HG03571 (cell line): ENCODE results near the gene HRH3.
A peak's percentile ranks its signal among the peaks of the same experiment; 100 is the strongest.

Experiments
- ATAC-seq: cut with Tn5 transposase; IDR thresholded peaks from one replicate; pipeline ENCODE4 v1.9.1; 2021; ENCODE audit not compliant: unreplicated experiment

HRH3 gene

DNA sequence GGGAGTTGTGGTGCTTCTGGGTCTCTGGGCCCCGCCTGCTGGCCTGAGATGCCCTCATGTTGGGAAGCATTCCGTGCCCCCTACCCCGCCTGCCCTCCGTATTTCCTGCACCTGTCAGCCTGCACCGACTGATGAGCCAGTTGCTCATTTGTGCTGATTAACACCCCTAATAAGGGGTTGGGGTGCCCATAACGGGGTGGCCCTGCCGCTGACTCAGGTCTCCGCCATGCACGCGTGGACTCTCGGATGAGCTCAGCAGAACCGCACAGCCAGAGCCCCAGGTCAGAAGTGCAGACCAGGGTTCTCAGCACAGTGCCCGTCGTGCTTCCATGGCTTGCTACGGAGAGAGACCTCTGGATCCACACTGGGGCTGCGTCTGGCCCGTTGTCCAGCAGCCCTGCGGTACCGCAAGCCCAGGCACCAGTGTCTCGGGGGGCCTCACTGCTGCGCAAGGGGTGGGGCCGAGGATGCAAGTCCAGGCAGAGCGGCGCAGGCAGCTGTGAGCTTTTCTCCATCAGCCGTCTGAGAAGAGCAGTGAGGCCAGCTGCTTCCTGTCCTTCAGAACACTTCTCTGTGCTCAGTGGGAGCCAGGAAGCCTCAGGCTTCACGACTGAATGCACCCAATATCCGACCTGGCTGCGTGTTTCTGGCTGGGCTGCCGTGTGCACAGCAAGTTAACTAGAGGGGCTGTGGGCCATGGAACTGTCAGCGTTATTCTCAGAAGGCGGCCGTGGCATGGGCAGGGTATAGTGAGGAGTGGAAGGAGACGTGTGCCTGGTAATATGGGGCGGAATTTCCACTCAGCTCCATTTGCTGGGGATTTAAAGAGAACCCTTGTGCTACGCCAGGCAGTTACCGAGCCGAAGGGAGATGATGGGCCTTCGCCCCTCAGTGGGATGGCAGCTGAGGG lies 18.6 kb downstream of the HRH3 start:
- peak; percentile 80 for ATAC-seq

DNA sequence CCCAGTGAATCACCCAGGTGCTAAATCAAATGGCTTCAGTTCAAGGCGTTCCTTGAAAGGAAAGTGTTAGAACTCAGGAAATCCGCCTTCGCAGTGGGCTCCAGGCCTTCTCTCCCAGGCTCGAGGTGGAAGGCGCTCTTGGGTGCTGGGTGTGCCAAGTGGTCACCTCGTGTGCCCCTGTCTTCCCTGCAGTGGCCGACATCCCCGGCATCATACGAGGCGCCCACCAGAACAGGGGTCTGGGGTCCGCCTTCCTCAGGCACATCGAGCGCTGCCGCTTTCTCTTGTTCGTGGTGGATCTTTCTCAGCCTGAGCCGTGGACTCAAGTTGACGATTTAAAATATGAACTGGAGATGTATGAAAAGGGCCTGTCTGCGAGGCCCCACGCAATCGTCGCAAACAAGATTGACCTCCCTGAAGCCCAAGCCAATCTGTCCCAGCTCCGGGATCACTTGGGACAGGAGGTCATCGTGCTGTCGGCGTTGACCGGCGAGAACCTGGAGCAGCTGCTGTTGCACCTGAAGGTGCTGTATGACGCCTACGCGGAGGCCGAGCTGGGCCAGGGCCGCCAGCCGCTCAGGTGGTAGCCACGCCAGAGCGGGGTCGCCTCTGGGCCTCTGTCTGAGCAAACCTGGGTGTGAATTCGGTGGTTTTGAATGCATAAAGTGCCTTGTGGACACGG lies 19.4 kb downstream of the HRH3 start:
- no peak for ATAC-seq

DNA sequence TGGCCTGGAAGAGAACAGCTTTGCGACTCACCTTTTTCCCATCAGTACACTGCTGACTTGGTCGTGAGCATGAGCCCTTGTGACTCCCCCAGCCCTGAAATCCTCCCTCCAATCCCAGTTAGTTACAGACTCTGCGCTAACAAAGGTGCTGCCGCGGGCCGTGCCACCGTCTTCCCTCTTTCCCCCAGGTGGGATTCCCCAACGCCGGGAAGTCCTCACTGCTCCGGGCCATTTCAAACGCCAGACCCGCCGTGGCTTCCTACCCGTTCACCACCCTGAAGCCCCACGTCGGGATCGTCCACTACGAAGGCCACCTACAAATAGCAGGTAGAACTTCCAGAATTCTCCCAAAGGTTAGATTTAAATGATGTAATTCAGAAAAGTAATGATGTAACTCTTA lies 21.1 kb downstream of the HRH3 start:
- ATAC-seq, result no peak

GRCh38 chr20:62198496-62198895 lies 21.6 kb downstream of the HRH3 start:
- ATAC-seq, result no peak

- ATAC-seq, result no peak
Measured at GRCh38 chr20:62197801-62198200, 22.3 kb downstream of the HRH3 start.

- ATAC-seq, result no peak
Measured at GRCh38 chr20:62197311-62197710, 22.8 kb downstream of the HRH3 start.

- ATAC-seq, result no peak
Measured at GRCh38 chr20:62196286-62196685, 23.8 kb downstream of the HRH3 start.

DNA sequence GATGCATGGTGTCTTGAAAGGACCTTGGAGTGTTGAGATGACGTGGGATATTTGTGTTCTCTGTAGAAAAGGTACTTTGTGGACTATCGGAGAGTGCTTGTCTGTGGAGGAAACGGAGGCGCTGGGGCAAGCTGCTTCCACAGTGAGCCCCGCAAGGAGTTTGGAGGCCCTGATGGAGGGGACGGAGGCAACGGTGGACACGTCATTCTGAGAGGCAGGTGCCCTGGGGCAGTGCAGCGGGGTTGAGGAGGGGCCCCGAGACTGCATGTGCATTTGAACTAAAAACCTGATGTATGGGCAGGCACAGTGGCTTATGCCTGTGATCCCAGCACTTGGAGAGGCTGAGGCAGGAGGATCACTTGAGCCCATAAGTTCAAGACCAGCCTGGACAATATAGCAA lies 24.3 kb downstream of the HRH3 start:
- ATAC-seq, result no peak

GRCh38 chr20:62195075-62195405 lies 25.0 kb downstream of the HRH3 start:
- no peak for ATAC-seq

DNA sequence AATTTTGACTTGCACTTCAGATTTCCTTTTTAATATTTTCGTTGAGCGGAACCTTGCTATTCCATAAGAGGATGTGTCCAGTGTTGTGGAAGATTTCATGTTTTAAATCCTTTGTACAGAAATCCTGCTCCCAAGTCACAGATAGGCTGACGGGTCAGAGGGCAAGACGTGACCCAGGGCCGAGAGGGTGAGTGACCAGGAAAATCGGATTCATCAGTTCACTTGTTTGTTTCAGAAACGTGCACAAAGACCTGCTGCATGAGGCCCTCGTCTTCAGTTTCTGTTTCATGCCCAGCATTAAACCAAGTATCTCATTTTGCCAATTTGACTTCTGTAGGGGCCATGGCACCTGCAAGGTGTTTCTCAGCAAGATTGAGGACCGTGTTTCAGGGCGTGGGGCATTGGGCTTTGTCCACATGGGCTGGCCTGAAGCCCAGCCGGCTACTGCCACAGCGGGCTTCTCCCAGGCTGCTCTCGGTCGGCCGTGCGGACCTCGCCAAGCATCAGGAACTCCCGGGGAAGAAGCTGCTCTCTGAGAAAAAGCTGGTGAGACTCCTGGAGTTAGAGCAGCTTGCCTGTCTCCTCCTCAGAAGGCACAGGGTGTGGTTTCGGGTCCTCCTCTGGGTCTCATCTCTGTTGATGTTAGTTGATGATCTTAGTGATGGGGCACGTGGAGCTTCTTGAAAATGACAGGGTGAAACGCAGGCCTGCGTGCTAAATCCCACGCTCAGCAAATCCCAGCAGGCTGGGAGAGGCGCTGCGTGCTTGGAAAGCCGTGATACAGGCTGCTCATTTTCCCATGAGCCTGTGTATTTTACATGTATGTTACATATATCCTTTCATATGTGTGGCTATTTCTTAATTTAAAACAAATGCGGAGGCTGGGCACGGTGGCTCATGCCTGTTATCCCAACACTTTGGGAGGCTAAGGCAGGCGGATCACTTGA lies 26.7 kb downstream of the HRH3 start:
- no peak for ATAC-seq

DNA sequence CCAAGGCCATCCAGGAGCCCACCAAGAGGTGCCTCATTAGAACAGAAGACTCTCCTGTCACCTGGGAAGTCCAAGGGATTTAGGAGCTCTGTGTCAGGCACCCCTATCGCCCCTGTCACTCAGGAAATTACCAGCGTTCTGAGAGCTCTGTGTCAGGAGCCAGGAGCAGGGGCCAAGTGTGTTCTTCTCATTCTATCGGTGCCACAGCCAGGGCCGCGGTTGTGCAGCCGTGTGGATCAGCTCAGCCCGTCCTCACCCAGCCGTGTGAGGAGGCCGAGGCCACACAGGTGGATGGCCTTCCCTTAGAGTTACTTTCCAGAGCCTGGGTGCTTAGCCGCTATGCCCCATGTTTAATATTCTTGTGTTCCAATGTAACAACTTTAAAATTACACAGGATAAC lies 27.4 kb downstream of the HRH3 start:
- ATAC-seq, result no peak

- ATAC-seq, result no peak
Measured at GRCh38 chr20:62191781-62192559, 28.1 kb downstream of the HRH3 start.

DNA sequence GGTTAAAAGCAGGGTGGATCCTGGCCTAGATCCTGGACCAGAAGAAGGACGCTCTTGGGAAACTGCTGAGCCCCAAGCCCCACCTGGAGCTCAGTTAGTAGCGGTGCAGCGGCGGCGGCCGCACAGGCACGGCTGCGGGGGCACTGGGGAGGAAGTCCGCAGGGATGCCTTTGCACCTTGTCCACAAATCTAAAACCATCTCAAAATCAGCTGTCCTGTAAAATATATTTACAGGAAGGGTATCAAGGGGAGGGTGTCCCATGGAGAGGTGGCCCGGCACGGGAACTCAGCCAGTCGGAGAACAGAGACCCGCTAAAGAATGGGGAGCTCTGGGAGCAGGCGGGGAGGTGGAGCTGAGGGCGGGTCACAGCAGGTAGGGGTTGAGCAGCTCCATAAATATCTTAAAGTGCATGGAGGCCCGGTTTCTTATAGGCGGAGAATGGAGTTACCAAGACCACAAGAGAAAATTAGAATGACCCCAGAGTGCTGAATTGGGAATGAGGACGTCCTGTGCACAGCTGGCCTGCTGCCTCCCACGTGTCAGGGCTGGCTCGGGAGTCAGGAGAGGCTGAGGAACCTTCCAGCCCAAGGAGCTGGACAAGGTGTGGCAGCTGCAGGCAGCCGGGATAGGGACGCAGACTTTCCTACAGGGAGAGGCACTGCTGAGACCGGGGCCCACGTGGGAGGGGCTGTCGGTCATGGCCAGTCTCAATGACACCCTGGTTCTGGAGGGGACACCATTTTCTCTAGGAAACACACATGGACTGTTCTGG lies 29.3 kb downstream of the HRH3 start:
- ATAC-seq, result no peak

DNA sequence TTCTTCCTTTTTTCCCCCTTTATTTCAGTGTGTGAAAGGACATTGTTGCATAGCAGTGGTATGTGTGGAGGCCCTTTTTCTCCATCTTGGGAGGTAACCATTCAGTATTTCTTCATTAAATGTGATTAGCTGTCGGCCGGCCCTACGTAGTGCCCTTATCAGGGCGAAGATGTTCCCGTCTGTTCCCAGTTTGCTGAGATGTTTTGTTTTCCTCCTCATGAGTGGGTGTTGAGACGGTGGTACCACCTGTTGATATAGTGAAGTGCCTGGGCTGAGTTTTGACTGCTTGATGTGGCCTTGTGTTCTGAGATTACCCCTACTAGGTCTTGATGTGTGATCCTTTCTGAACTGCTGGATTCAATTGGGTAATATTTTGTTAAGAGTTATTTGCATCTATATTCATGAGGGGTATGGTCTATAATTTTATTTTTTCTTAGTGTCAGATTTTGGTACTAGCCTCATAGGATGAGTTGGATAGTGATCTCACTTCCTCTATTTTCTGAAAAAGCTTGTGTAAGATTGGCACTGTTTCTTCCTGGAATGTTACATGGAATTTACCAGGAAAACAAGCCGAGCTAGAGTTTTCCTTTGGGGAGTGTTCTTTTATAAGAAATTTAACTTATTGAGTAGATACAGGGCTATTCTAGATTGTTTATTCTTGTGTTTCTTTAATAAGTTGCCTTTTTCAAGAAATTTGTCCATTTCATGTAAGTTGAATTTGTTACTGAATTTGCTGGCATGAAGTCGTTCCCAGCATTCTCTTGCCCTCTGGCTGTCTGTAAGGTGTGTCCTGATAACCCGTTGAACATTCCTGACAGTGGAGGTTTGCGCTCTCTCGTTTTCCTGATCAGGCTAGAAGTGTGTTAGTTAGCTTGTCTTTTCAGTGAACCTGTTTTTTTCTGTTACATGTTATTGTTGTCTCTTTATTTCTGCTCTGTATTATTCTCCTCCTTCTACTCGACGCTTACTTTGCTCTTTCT lies 32.9 kb downstream of the HRH3 start:
- no peak for ATAC-seq

GRCh38 chr20:62186096-62186426 lies 34.0 kb downstream of the HRH3 start:
- no peak for ATAC-seq

DNA sequence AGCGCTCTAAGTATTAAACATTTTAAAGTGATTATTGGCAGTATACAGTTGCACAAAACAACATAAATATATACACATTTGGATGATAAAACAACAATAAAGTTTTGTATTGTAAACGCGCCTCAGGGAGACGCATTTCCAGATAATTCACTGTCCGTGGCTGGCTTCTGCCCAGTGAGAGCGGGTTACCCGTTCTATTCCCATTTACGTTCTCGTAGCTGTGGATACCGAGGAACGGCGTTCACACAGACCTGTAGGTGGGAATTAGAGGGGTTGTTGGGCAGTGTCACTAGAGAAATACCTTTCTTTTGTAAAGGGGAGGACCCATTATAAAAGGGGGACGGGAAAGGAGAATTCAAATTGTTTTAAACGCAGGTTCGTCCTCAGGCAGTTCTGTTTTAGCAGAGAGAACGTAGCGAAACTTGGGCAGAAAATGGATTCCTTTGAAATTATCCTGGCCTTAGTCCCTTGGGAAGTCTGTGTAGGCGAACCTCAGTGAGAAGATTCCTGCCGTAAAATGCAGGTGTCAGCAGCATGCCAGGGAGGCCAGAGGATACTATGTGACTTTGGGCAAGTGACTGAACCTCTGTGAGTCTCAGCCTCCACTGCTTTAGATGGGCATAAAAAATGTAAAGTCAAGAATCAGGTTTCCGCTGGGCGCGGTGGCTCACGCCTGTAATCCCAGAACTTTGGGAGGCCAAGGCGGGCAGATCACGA lies 36.5 kb downstream of the HRH3 start:
- ATAC-seq, result no peak

- ATAC-seq, result peak; percentile 93
Measured at GRCh38 chr20:62182469-62183425, 37.3 kb downstream of the HRH3 start, which contains the start of gene MTG2. Gene MTG2 (plus strand): TSS chr20:62183028. CDS start chr20:62193421, 10,393 bp downstream.
